Occipital lobe (tissue), 2 donors: ENCODE measurements around the gene KCNAB2. TPM values are rescaled to one million over a fixed set of nuclear protein-coding genes. Genes with fewer than 3 reads are reported as not detected.

Experiments
- DNase-seq: peaks from one replicate; lab custom pipeline; 2025; lab: John Stamatoyannopoulos, UW
- total RNA-seq: library from RNA; depleted of rRNA; stranded (reverse); fragments of >200 nt; gene quantifications from one replicate; pipeline ENCODE4 v1.2.3, GENCODE V29; 2014

Gene KCNAB2
- total RNA-seq, 1 donor from 2014 or later, result 5.1 TPM

GRCh38 chr1:6107409-6108356 lies 62.0 kb downstream of the KCNAB2 start:
- no peak for DNase-seq

- no peak for DNase-seq
These were observed 62.8 kb downstream of the KCNAB2 start for GRCh38 chr1:6108476-6108875.

DNA sequence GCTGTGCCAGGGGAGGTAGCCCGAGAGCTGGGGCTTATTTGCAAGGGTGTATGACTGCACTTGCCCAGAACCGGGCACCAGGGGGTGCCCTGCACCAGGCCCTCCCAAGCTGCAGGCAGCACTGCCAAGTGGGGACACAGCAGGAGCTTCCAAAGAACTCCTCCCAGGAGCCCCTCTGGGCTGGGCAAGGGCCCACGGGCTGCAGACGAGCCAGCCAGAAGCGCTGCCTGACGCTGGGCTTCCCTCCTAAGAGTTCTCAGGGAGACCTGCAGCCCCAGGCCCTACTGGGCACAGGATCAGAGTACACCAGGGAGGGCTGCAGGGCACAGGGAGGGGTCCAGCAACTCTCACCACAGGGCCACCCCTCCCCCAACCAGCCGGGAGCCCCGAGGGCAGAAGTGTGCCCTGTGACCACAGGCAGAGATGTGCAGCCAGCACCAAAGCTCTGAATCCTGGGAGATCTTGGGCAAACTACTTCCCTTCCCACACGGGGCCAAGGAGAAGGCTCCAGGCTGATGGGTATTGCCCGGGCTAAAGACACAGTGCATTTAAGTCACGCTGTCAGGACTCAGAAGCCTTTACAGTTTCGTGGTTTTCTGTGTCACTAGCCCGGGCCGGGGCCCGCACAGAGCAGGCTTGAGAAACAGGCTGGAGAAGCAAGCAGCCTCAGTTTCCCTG lies 63.4 kb downstream of the KCNAB2 start:
- DNase-seq, result no peak

DNA sequence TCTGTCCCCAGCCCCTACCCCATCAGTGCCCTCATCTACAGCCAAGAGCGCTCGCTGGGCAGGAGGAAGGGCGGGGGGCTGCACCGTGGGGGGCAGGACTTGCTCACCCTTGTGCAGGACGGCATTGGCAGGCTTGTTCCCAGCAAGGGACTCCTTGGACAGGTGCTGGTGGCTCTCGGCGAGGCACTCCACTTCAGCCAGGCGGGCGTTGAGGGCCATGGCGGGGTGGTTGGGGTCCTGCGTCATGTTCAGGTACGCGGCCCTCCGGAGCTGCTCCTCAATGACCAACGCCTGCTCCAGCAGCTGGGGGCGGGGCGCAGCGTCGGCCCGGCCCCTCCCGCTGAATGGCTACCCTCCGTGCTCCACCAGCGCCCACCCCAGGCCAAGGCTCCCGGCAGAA lies 64.0 kb downstream of the KCNAB2 start:
- no peak for DNase-seq

GRCh38 chr1:6110326-6110725 lies 64.6 kb downstream of the KCNAB2 start:
- no peak for DNase-seq

- no peak for DNase-seq
These were observed 65.9 kb downstream of the KCNAB2 start for GRCh38 chr1:6111571-6111970.

GRCh38 chr1:6111991-6112689 lies 66.5 kb downstream of the KCNAB2 start:
- no peak for DNase-seq

GRCh38 chr1:6112690-6113005 lies 67.0 kb downstream of the KCNAB2 start:
- DNase-seq, result no peak

- DNase-seq, result no peak
These were observed 67.4 kb downstream of the KCNAB2 start for GRCh38 chr1:6113116-6113515.

DNA sequence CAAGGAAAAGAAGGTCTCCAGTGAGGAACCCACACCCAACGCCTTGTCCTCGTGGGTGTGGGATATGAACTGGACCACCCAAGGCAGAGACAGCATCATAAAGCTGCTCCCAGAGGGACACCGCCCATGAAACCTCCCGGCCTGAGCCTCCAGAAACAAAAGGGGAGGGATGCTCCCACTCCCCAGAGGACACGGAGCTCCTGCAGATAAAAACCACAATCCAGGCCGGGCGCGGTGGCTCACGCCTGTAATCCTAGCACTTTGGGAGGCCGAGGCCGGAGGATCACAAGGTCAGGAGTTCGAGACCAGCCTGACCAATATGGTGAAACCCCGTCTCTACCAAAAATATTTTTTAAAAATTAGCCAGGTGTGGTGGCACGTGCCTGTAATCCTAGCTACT lies 68.1 kb downstream of the KCNAB2 start:
- DNase-seq, result no peak

GRCh38 chr1:6116137-6116536 lies 70.4 kb downstream of the KCNAB2 start:
- DNase-seq, result no peak

- DNase-seq, result no peak
These were observed 71.4 kb downstream of the KCNAB2 start for GRCh38 chr1:6117064-6117463.

DNA sequence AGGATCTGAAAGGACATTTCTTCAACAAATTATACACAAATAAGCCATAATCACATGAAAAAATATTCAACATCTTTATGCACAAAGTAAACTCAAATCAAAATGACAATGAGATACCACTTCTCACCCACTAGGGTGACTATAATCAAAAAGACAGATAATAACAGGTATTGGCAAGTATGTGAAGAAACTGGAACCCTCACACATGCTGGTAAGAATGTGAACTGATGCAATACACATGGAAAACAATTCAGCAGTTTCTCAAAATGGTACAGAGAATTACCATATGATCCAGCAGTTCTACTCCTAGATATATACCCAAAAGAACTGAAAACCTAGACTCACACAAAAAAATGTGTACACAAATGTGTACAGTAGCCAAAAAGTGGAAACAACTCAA lies 71.9 kb downstream of the KCNAB2 start:
- DNase-seq, result no peak

GRCh38 chr1:6118415-6118814 lies 72.7 kb downstream of the KCNAB2 start:
- DNase-seq, result no peak

DNA sequence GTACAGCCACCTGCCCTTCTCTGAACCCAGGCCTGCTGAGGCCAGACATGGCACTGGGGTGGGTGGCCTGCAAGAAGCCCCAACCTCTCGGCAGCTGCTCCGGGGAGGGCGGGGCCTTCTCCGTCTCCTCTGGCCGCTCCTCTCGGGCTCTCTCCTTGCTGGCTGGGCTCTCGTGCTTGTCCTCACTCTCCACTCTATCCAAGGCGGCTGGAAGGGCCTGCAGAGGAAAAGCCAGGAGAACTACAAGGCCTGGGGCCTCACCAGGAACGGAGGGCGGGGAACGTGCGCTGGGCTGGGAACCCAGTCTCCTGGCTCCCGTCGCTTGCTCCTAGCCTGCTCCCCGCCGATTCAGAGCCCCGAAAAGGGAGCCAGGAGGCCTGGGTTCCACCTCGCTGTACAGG lies 75.3 kb downstream of the KCNAB2 start:
- no peak for DNase-seq

- DNase-seq, result no peak
These were observed 76.1 kb downstream of the KCNAB2 start for GRCh38 chr1:6121651-6122370.

DNA sequence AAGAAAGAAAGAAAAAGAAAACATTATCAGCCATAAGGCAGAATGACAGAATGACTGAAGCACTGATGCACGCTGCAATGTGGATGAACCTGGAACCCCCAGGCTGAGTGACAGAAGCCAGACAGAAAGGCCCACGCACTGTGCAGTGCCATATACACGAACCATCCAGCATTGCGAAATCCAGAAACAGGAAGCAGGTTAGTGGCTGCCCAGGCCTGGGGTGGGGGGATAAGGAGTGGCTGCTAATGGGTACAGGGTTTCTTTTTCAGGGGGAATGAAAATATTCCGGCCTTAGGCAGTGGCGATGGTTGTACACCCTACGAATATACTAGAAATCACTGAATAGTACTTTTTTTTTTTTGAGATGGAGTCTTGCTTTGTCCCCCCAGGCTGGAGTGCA lies 77.4 kb downstream of the KCNAB2 start:
- DNase-seq, result no peak

DNA sequence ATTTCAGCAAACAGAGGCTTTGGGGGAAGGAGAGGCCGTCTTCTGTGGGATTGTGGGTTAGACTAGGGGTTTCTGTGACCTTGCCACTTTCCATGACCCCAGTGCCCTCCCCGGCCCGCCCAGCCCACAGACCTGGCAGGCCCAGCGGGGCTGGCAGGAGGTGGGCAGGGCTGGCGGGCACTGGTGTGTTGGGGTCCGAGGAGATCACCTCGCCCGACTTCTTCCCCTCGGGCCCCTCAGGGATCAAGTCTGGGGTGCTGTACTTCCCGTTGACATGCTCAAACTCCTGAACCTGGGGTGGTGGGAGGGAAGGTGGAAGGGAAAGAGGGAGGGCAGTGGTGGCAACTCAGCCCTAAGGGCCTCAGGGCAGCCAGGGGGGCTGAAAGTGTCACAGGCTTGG lies 78.1 kb downstream of the KCNAB2 start:
- no peak for DNase-seq

DNA sequence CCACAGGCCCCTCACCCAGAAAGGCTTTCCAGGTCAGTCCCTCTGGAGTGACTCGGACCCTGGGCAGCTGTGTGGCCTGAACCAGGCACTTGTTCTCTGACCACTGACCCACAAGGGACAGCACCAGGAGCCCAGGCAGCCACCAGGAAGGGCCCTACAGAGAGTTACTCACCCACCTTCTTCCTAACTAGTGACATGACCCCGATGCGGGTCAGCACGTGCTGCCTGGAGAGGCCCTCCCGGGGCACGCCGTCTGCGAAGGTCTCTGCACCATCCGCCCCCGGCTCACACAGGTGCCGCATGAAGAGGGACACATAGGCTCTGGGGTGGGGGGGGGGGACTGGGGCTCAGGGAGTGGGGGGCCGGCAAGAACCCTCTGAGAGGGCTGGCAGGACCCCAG lies 78.7 kb downstream of the KCNAB2 start:
- no peak for DNase-seq

DNA sequence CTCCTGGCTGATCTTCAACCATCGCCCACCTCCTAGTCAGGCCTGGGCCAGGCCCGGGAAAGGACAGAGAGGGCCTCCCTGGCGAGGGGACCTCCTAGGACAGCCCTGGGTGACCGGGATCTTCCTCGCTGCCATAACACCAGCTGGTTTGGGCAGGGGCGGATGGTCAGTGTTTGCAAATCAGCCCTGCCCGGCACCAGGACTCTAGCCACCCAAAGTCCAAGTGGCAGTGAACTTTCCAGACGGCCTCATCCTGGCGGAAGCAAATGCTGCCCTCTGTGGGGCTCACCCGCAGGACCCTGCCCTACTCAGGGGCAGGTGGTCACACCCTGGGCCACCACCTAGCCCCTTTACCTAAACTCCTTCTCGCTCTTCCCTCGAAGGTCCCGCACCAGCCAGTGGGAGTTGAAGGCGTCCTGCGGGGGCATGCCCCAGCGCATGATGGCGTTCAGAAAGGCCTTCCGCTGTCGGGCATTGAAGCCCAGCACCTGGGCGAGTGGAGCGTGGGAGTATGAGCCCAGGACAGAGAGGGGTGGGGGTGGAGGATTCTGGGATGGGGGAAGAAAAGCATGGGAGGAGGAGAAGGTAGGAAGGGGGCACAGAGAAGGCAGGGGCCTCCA lies 79.2 kb downstream of the KCNAB2 start:
- no peak for DNase-seq

- DNase-seq, result no peak
These were observed 79.7 kb downstream of the KCNAB2 start for GRCh38 chr1:6125366-6125765.
